HTERT RPE-1 (cell line): ENCODE measurements around the gene EDA.
"Not testable (repeated sequence)": the region's sequence is repeated elsewhere in the genome, so short reads cannot be mapped to it uniquely, and the experiment has no call there.

Experiments
- in situ Hi-C: fragments of 300-500 bp; cut with MboI; formaldehyde crosslinking; loops from 4 replicates; pipeline ENCODE4 v1.14.3; 2020; ENCODE audit warnings: low sequenced_read_pairs

EDA gene

DNA sequence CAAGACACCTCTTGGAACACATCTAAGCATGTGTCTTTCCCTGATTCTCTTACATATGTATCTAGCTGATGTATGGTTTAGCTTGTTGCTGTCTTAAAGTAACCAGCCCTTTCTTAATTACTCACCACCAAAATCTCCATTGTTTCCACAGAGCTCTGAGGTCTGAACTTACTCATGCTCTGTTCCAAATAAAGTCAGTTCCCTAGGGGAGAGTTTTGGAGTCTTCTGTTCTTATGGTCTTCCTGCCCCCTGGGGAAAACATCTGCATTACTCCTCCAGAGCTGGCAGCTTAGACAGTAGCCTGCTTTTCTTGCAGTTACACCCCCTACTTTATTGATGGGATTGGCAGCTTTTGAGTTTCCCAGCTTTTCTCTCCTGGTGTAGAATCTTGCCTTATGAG is 125.8 kb downstream of the EDA start:
- in situ Hi-C loops = no loop called here

DNA sequence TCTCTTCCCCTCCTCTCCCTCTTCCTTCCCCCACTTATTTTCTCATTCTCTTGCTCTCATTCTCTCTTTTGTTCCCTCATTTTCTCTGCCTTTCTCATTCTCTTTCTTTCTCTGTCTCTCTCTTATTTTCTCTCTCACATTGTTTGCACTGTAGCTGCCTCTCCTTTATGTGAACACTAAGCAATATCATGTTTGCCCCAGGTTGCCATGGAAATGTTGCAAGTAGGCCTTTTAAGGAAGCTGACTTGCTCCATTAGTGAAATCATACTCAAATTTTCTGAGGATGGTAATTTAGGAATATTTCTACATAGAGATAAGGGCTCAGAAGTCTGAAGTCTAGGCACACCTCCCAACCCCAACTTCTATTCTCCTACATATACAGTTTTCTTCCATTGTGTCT is 130.1 kb downstream of the EDA start:
- in situ Hi-C loops = no loop called here

DNA sequence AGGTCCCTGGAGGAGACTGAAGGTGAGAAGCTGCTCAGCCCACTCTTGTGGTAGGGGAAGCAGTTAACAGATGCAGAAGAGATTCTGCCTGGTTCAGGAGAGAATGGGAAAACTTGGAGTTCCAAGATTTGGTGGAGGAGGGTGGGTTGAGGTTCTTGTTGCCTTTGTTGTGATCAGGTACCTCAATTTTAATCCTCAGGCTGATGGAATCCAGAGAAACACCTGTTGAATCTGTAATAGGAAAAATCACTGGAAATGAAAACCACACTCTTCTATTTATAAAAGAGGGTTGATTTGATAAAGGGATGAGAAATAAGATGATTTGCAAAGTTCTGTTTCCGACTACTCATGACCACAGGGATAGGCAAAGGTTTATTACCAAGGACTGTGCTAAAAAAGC is 132.1 kb downstream of the EDA start:
- in situ Hi-C loops = no loop called here

DNA sequence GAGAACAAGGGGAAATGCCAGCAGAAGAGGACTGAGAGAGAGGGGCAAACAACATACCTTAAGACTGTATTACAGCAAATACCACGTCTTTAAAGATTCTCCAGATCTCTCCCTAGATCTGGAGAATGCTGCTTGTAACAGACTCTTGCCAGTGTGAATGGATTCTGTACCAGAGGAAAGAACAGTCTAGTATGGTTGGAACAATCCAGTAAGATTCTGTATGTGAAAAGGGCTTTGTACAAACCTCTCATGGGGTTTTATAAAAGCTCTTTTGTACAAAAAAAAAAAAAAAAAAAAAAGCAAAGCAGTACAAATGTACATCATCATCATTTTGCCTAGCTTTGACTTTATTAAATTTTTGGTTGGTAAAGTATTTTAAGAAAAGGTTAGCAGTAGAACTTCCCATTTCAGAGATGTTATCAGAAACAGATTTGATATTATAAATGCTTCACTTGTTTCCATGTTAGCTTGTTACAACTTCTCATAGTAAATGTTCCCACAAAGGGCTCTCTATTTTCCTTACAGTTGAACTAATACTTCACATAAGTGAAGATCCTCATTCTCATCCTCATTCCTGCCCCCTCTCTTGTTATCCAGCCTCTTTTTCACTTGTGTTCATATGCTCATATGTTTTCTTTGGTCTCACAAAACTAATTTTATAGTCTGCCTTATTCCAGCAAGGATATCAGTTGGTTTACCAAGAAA is 144.2 kb downstream of the EDA start:
- in situ Hi-C loops = no loop called here

DNA sequence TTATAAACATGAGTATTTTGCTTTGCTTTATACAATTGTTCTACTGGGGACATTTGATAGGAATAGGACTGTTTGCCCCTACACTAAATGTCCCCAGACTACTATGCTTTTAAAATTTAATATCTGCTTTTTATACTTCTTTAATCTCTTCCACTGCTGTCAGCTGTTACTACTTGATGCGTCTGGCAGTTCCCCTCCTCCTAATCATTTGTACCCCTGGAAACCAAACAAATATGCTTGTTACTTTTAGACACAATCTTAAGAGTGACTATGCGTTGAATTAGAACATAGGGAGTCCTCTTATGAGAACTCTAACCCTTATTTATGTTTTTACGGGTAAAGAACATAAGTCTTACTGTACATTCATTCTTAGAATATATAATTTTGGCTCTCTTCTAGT is 145.7 kb downstream of the EDA start:
- in situ Hi-C loops = no loop called here

DNA sequence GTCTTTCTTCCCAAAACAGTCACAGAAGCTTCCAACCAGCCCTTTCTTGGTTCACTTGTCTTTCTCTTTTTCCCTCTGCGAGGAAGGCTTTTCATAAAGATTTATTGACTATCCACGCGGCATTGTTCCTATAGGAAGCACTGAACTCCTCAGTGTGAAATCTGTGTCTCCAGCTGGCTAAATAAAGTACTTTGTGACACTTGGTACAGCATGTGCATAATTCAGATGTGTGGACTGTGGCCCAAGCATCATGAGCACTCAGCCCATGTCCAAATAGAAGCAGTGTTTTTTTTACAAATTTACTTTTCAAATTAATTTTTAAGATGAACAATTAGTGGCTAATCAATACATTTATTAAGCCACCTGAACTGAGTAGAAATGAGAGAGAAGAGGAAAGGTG is 146.4 kb downstream of the EDA start:
- in situ Hi-C loops = no loop called here

DNA sequence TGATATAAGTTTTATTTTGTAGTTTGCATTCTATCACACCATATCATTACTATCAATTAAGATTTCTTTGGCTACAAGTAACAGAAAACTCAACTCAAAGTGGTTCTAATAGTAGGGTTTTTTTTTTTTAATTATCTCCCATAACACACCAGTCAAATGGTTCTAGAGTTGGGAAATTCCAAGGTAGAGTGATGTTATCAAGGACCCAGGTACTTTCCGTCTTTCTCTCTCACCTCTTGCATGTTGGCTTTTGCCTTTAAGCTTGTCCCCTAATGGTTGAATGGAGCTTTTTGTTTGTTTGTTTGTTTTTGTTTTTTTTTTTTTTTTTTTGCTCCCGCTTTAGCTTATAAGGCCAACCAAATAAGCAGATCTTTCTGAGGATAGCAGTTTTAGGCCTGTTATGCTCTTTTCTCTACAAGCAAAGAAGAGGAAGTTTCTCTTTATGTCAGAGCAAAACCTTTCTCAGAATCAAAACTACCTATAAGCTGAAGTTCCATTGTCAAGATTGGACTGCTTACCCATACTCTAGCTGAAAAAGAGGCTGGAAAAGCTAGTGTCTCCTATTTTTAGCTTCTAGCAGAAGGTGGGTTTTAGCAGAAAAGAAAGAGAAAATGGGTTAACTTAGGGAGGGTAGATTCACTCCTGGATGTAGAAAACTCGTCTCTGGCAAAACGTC is 177.5 kb downstream of the EDA start:
- in situ Hi-C loops = no loop called here

DNA sequence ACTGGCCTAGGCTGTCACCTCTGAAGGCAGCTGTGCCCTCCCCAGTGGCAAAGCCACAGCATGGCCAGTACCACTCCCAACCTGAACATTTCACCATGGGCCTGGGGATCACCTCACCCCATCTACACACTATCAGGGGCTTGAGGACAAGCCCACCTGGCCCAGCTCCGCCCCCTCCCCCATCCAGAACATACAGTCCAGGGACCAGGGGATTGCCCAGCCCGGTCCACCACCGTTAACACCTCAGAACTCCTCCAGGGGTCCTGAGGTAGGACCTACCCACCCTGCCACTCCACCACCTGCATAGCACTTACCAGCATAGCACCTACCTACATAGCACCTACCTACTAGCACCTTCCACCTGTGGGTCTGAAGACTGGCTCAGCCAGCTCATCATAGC is 179.8 kb downstream of the EDA start:
- in situ Hi-C loops = no loop called here

DNA sequence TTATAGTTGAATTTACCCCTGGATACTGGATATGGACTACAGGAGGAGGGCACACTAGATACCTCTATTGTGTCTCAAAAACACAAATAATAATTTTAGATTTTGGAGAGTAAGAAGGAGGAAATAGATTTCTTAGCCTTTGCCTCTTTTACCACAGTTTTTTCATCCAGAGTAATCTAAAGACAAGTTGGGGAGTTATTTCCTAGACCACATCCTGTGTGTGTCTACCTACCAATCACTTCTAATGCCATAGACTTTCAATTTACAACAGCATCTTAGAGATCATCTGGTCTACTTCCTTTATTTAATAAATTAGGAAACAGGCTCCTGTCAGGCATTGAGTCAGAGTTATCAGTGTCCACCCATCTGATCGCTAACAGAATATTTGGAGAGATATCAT is 191.5 kb downstream of the EDA start:
- in situ Hi-C loops = no loop called here

DNA sequence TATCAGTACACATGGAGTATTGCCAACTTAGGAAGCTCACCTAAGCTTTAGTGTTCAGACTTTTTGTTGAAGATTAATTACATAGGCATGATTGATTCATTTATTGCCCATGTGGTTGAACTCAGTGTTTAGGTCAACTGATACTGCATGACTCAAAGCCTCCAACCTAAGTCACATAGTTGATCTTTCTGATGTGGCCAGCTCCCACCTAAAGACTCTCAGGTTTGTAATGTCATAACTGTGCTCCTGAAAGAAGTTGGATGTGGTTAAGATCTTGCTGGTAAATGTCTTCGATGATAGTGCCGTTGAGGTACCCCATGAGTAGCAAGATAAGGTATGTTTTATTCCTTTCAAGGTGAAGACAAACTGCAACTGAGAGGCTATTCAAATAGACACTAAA is 192.5 kb downstream of the EDA start:
- in situ Hi-C loops = no loop called here

DNA sequence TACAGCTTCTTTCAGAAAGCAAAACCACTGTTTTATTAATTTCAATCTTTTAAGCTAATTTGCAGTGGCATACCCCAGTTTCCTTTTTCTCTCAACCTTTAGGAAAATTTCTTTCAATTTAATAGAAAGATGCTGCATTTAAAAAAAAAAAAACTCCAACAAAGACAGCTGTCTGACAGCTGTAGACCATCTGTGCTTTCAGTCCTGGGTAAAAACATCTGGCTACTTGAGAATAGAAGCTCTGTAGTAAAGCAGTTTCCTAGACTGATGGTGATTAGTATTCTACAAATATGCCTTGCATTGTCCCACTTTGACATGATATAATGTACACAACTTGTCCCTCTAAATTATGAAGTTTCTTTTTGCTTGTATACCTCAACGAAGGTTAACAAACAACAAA is 197.8 kb downstream of the EDA start:
- in situ Hi-C loops = no loop called here

DNA sequence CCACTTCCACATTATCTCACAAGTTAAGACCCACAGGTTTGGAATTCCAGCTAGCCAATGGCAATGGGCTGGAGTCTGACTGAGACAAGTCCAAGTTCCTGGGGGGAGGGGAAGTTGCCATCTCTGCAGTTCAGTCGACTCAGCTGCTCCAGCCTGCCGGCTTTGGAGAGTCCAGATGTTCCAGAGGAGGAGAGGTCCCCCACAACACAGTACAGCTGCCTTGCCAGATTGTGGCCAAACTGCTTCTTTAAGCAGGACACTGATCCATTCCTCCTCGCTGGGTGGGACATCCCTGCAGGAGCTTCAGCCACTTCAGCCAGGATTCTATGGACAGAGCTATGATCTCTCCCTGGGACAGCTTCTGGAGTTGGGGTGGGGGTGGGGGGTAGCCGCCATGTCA is 199.2 kb downstream of the EDA start:
- in situ Hi-C loops = no loop called here

DNA sequence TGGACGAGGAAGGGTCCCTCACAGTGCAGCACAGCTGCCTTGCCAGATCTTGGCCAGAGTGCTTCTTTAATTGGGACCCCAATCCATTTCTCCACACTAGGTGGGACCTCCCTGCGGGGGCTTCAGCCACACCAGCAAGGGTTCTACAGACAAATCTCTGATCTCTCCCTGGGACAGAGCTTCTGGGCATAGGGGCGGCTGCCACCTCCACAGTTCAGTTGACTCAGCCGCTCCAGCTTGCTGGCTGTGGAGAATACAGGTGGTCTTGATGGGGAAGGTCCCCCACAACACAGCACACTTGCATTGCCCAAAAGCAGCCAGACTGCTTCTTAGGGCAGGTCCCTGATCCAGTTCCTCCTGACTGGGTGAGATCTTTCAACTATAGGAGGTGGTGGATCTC is 199.6 kb downstream of the EDA start:
- in situ Hi-C loops = no loop called here

DNA sequence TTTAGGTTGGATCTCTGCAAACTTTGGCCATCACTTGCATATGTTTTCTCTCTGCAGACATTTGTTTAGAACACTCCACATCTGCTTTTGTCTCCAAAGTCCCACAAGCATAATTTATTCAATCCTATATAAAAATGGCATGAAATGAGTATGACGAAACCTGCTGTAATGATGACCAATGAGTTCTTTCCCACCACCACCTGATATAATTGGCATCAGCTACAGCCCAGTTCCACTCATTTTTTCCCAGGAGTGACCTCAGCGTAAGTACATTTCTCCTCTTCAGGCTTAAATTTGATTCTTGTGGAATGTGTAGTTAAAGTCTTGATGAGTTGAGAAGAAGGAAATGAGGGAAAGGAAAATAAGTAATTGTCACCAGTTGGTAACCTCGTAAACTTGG is 228.7 kb downstream of the EDA start:
- in situ Hi-C loops = no loop called here

DNA sequence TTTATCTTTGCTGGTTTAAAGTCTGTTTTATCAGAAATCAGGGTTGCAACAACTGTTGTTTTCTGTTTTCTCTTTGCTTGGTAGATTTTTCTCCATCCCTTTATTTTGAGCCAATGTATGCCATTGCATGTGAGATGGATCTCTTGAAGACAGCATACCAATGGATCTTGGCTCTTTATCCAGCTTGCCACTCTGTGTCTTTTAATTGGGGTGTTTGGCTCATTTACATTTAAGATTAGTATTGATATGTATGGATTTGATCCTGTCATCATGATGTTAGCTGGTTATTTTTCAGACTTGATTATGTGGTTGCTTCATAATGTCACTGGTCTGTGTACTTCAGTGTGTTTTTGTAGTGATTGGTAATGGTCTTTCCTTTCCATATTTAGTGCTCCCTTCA is 244.1 kb downstream of the EDA start:
- in situ Hi-C loops = not testable (repeated sequence)

DNA sequence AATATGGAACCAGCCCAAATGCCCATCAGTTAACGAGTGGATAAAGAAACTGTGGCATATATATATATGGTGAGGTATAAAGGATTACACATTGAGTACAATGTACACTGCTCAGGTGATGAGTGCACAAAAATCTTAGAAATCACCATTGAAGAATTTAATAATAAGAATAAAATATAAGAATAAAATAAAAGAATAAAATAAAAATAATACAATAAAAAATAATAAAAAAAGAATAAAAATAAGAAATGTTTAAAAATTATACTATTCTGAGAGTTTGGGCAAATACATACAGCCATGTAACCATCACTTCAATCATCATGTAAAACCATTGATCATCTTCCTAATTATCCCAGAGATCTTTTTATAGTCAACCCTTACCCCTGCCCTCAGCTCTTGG is 260.3 kb downstream of the EDA start:
- in situ Hi-C loops = no loop called here

DNA sequence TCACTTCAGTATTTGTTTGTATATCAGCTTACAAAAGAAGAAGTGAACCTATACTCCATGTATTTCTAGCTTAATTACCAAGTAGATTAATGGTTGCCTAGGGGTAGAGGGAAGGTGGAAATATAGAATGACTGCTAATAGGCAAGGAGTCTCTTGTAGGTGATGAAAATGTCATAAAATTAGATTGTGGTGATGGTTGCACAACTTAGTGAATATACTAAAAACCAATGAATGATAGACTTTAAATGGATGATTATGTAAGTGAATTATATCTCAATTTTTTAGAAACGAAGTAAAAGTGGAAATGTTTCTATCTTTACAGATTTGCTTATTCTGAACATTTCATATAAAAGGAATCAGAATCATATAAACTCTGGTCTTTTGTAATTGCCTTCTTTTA is 268.3 kb downstream of the EDA start:
- in situ Hi-C loops = no loop called here

DNA sequence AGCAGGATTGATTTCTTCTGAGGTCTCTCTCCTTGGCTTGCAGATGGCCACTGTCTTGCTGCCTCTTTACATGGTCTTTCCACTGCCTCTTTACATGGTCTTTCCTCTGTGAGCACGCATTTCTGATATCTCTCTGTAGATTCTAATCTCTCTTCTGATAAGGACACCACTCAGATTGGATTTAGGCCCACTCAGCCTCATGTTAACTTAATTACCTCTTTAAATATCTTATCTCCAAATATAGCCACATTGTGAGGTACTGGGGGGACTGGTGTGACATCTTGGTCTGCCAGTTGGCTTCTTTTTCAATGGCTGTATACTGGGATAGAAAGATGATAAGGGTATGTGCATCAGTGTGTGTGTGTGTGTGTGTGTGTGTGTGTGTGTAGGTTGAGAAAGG is 280.1 kb downstream of the EDA start:
- in situ Hi-C loops = no loop called here

DNA sequence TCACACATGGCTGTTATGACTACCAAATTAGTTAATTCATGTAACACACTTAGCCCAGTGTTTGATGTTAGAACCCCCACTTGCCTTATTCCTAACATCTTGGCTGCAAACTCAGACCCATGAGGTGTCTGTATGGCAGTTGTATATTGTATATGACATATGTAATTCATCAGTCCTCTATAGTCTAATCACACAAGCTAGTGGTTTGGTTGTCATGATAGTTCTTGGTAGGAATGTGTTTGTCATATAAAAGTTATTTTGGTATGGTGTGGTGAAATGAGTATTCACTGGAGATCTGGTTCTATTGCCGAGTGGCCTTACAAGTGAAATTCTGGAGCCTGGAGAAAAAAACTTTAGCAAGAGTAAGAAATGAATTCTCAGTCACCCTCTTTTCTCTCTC is 284.6 kb downstream of the EDA start:
- in situ Hi-C loops = no loop called here

DNA sequence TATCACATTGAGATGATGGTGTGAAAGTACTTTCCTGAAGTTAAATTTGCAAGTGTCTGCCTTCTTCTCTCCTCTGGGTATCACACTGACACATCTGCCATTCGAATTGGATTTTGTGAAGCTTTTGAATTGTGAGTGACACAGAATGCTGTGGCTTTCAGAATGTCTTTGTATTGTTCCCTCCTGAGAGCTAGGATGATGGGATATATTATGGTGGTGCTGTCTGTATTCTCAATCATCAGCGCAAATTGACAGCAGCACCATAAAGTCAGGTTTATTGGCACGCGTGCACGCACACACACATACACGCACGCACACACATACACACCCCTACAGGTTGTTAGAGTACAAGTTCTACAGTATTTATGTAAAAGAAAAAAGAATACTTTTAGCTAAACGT is 290.5 kb downstream of the EDA start:
- in situ Hi-C loops = no loop called here

DNA sequence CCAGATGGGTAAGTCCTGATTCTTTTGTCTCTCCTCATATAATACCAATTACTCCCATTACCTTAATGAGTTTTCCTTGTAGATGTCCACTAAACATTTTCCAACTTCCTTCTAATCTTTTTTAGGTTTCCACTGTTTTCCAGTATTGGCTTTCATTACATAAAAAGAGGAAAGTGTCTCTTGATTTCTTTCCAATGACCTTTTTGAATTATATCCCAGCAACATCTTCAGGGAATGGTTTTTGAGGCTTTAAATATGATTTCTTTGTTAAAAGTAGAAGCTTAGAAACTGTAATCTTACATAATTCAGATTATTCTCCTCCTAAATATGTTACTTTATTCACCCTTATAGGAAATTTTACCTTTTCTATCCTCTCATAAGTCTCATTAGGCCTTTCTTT is 298.9 kb downstream of the EDA start:
- in situ Hi-C loops = no loop called here

DNA sequence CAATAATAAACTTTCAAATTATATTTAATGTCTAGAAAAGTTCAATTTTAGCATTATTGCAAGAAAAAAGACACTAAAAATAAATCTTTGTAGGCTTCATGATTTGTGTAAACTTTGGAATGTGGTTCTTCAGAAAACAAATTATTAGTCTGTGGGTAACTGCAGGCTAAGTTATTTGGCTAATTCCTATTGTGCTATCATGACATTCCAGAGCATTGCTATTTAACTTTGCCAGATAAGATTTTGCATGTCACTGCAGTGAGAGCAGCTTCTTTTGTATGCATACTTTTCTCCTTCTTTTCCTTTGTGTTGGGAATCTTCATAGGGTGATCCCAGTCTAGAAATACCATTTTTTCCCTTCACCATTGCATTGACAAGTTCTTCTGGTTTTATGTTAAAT is 303.8 kb downstream of the EDA start:
- in situ Hi-C loops = no loop called here

DNA sequence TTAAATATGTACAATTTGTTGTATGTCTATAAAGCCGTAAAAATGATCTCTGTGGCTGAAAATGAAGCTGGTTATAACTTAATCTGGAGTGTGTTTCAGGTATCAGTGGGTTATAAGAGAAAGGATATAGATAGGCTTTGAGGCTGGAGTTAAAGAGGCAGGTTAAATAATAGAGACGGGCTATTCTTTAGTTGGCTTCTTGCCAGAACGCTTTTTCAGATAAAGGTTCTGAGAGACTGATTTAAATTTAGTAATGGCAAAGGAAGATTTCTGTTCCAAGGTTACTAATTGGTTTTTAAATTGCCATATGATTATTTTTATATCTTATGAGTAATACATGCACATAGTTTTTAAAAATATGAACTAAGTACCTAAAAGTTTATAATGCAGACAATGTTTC is 316.4 kb downstream of the EDA start:
- in situ Hi-C loops = no loop called here
